ENCODE measurements around the gene AKAIN1.

DNA sequence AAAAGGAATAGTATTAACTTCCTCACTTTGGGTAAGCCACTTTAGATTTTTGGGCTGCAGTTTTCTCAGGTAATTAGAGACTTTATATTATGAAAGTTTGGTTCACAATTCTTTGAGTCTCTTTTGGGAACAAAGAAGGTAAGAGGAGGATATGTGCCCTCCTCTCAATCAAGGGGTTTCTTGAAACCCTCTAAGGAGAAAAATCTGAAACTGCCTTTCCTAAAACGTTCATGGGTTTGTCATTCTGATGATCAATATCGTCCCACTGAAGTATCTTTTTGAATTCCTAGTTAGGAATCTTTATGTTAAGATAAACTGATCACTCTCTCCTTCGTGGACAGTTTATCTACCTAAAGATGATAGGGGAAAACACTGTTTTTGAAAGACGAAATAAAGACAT, 42.4 kb upstream of the AKAIN1 start:
- no peak for TF ChIP-seq CTCF (IDR thresholded peaks at IDR 0.05)
- TF ChIP-seq EZH2 (IDR thresholded peaks at IDR 0.05): no peak

Data from neural progenitor cell (in vitro differentiated cells).